ENCODE measurements around the gene LBX1. TPM values are rescaled to one million over a fixed set of nuclear protein-coding genes. Genes with fewer than 3 reads are reported as not detected.

The LBX1 gene
- total RNA-seq, 4 donors from 2014 or later: not detected

- peaks cover 0 to 6% of the 10 kb centered on the region in 2 donors for H3K4me1 ChIP-seq
Measured at GRCh38 chr10:101237982-101238731, 8.9 kb upstream of the LBX1 start.

GRCh38 chr10:101237081-101237981 is 8.1 kb upstream of the LBX1 start:
- Histone ChIP-seq H3K36me3 (no peaks in the 10 kb centered on the region), H3K27me3 (peaks cover 28 to 61% of the 10 kb centered on the region in 2 donors), H3K27ac (no peak overlapping the region), H3K9me3 (no peaks in the 10 kb centered on the region), H3K4me1 (peaks cover 0 to 6% of the 10 kb centered on the region in 2 donors), H3K4me3 (no peak overlapping the region)
- no peak for DNase-seq
- intact Hi-C loops (cut with DNase I; ENCODE audit: low total_unique reads): no loop called here
- TF ChIP-seq CTCF (IDR thresholded peaks at IDR 0.05) (no peak), POLR2A (IDR thresholded peaks at IDR 0.05) (no peak)

More at GRCh38 chr10:101237982-101238731, 8.9 kb upstream of the LBX1 start:
- intact Hi-C loops (cut with DNase I; ENCODE audit: low total_unique reads): no loop called here
- Histone ChIP-seq H3K27me3 (peaks cover 28 to 53% of the 10 kb centered on the region in 2 donors), H3K27ac (no peak overlapping the region), H3K9me3 (no peaks in the 10 kb centered on the region), H3K4me3 (no peak overlapping the region), H3K36me3 (no peaks in the 10 kb centered on the region)
- TF ChIP-seq POLR2A (IDR thresholded peaks at IDR 0.05): no peak
- no peak for TF ChIP-seq CTCF (IDR thresholded peaks at IDR 0.05)
- no peak for DNase-seq

GRCh38 chr10:101236376-101237080 is 7.3 kb upstream of the LBX1 start:
- peaks cover 28 to 69% of the 10 kb centered on the region in 2 donors for H3K27me3 ChIP-seq
- no peak for TF ChIP-seq POLR2A (IDR thresholded peaks at IDR 0.05)
- no peak for TF ChIP-seq CTCF (IDR thresholded peaks at IDR 0.05)
- no peak overlapping the region for H3K27ac ChIP-seq
- intact Hi-C loops (cut with DNase I; ENCODE audit: low total_unique reads): no loop called here
- peaks cover 0 to 6% of the 10 kb centered on the region in 2 donors for H3K4me1 ChIP-seq
- H3K9me3 ChIP-seq: no peaks in the 10 kb centered on the region
- H3K4me3 ChIP-seq: no peak overlapping the region
- H3K36me3 ChIP-seq: no peaks in the 10 kb centered on the region
- DNase-seq: no peak

GRCh38 chr10:101235766-101236165 is 6.5 kb upstream of the LBX1 start:
- Histone ChIP-seq H3K36me3 (no peaks in the 10 kb centered on the region), H3K4me3 (no peak overlapping the region), H3K27me3 (peaks cover 28 to 77% of the 10 kb centered on the region in 2 donors), H3K27ac (no peak overlapping the region), H3K9me3 (no peaks in the 10 kb centered on the region), H3K4me1 (peaks cover 0 to 6% of the 10 kb centered on the region in 2 donors)
- intact Hi-C loops (cut with DNase I; ENCODE audit: low total_unique reads): no loop called here
- DNase-seq: no peak
- no peak for TF ChIP-seq POLR2A (IDR thresholded peaks at IDR 0.05)
- TF ChIP-seq CTCF (IDR thresholded peaks at IDR 0.05): no peak

Measured in uterus (tissue), 4 donors.